GM12874 (cell line): Measurements from ENCODE around the gene SLC38A10.

ENCODE experiments used
- CTCF ChIP-seq: IDR thresholded peaks from 2 replicates; pipeline ENCODE4 v1.5.1; 2011; ENCODE audit warnings: low read depth, mild to moderate bottlenecking, control low read depth, low read length, moderate library complexity; ENCODE audit not compliant: insufficient read depth

SLC38A10 gene

GRCh38 chr17:81287741-81288430 is 7.2 kb downstream of the SLC38A10 start:
- TF ChIP-seq CTCF = no peak

GRCh38 chr17:81287152-81287551 is 8.0 kb downstream of the SLC38A10 start:
- no peak for TF ChIP-seq CTCF

GRCh38 chr17:81286491-81287145 is 8.5 kb downstream of the SLC38A10 start:
- TF ChIP-seq CTCF = no peak

- TF ChIP-seq CTCF = no peak
These were observed 9.2 kb downstream of the SLC38A10 start for GRCh38 chr17:81285894-81286293.

GRCh38 chr17:81285179-81285878 is 9.8 kb downstream of the SLC38A10 start:
- no peak for TF ChIP-seq CTCF

GRCh38 chr17:81282876-81283275 is 12.2 kb downstream of the SLC38A10 start:
- no peak for TF ChIP-seq CTCF

- TF ChIP-seq CTCF = no peak
These were observed 13.0 kb downstream of the SLC38A10 start for GRCh38 chr17:81282141-81282540.
